ENCODE results near the gene OXCT1. TPM values are rescaled to one million over a fixed set of nuclear protein-coding genes. Genes with fewer than 3 reads are reported as not detected.

The OXCT1 gene
- total and polyA plus RNA-seq, 2 of the 13 experiments (the other 11 are each of a cell fraction or from before 2014, with no cell fraction given): 0.92 to 4.7 TPM

- peak; percentile 78; the same call in 1 of the 2 replicates for TF ChIP-seq HNF1A (IDR thresholded peaks at IDR 0.05; ENCODE audit: low read depth)
- TF ChIP-seq HNF1A (CRISPR knock-in tag; IDR thresholded peaks at IDR 0.05; ENCODE audit: borderline replicate concordance): peak; percentile 34; the same call in 1 of the 2 replicates
Measured at GRCh38 chr5:41878643-41879478, 8.6 kb upstream of the OXCT1 start (continued).

- Histone ChIP-seq H3K4me1 (ENCODE audit: insufficient read depth, low read length) (peaks cover 20% of the 10 kb centered on the region), H3K4me3 (replicated peaks in 1 of 3; ENCODE audit: insufficient read depth in 1 of 3, low read depth in 2 of 3, low read length in 3 of 3) (no peak overlapping the region), H3K27ac (ENCODE audit: extremely low read length, insufficient read depth, low read length) (no peak overlapping the region), H4K20me1 (ENCODE audit: insufficient read depth, low read length) (no peaks in the 10 kb centered on the region), H2AFZ (ENCODE audit: low read length) (no peak overlapping the region), H3K9ac (ENCODE audit: insufficient read depth, low read depth, low read length) (no peak overlapping the region), H3K79me2 (ENCODE audit: insufficient read depth, low read length) (no peaks in the 10 kb centered on the region), H3K9me3 (ENCODE audit: low read length) (no peaks in the 10 kb centered on the region), H3K36me3 (replicated peaks in 1 of 2; ENCODE audit: control insufficient read depth in 1 of 2, insufficient read depth in 2 of 2, low read length in 2 of 2) (no peaks in the 10 kb centered on the region), H3K4me2 (ENCODE audit: low read depth, low read length) (0 out of 2 replicates have a peak overlapping the region, but pooled peaks have one; percentile 51), H3K27me3 (ENCODE audit: control insufficient read depth in 1 of 2, insufficient read depth in 2 of 2, low read length in 2 of 2) (no peaks in the 10 kb centered on the region)
- FAIRE-seq (no peak), DNase-seq (ENCODE audit: low spot score) (no peak), ATAC-seq (no peak)
- no TSS peak for BruUV-seq (replicated peaks)
- ChIA-PET POLR2A (no interaction called here), CTCF (ENCODE audit: low intra/inter-chr PET ratio, low total read pairs) (no interaction called here)
- WGBS (ENCODE audit: low lambda C conversion rate): 8% methylated on average over 2 of the region's 2 CpGs
- intact Hi-C loops (cut with micrococcal nuclease; ENCODE audit: unreplicated experiment) (no loop called here), in situ Hi-C loops (cut with HindIII; ENCODE audit: extremely low pct_ligation_motif_present, low pct_unique_long_range_greater_than_20kb) (no loop called here)
- TF ChIP-seq ZNF646 (CRISPR knock-in tag; IDR thresholded peaks at IDR 0.05): no peak
- TF ChIP-seq THAP7 (CRISPR knock-in tag; IDR thresholded peaks at IDR 0.05): no peak
- no peak for TF ChIP-seq MIER2 (CRISPR knock-in tag; IDR thresholded peaks at IDR 0.05)
- TF ChIP-seq TGIF2 (CRISPR knock-in tag; IDR thresholded peaks at IDR 0.05): no peak
- no peak for TF ChIP-seq PHF5A (CRISPR knock-in tag; IDR thresholded peaks at IDR 0.05; ENCODE audit: low read depth, unreplicated experiment)
- no peak for TF ChIP-seq AGO1 (IDR thresholded peaks at IDR 0.05; ENCODE audit: low read depth, low read length, poor library complexity, severe bottlenecking)
Measured at GRCh38 chr5:41878173-41878572, 7.9 kb upstream of the OXCT1 start.
